ENCODE results near the gene DUSP16.

- TF ChIP-seq TCF7 (CRISPR knock-in tag; IDR thresholded peaks at IDR 0.05; ENCODE audit: low read depth) (no peak), MAX (CRISPR knock-in tag; IDR thresholded peaks at IDR 0.05) (no peak), ELF4 (CRISPR knock-in tag; IDR thresholded peaks at IDR 0.05; ENCODE audit: low read depth) (no peak), CTCF (IDR thresholded peaks at IDR 0.05) (no peak), CREB1 (CRISPR knock-in tag; IDR thresholded peaks at IDR 0.05) (no peak), TP53 (CRISPR knock-in tag; IDR thresholded peaks at IDR 0.05) (no peak), IRF2 (CRISPR knock-in tag; IDR thresholded peaks at IDR 0.05; ENCODE audit: borderline replicate concordance, low read depth) (no peak), GABPB1 (CRISPR knock-in tag; IDR thresholded peaks at IDR 0.05) (no peak), HMGXB4 (CRISPR knock-in tag; IDR thresholded peaks at IDR 0.05) (no peak), STAT6 (CRISPR knock-in tag; conservative IDR thresholded peaks at IDR 0.05; ENCODE audit: low read depth) (no peak)
Measured at GRCh38 chr12:12481631-12482030, 81.0 kb downstream of the DUSP16 start.

All from WTC11 (cell line).